Measurements from ENCODE around the gene DTX3.
"Not testable (repeated sequence)": the region's sequence is repeated elsewhere in the genome, so short reads cannot be mapped to it uniquely, and the experiment has no call there.

The DTX3 gene

DNA sequence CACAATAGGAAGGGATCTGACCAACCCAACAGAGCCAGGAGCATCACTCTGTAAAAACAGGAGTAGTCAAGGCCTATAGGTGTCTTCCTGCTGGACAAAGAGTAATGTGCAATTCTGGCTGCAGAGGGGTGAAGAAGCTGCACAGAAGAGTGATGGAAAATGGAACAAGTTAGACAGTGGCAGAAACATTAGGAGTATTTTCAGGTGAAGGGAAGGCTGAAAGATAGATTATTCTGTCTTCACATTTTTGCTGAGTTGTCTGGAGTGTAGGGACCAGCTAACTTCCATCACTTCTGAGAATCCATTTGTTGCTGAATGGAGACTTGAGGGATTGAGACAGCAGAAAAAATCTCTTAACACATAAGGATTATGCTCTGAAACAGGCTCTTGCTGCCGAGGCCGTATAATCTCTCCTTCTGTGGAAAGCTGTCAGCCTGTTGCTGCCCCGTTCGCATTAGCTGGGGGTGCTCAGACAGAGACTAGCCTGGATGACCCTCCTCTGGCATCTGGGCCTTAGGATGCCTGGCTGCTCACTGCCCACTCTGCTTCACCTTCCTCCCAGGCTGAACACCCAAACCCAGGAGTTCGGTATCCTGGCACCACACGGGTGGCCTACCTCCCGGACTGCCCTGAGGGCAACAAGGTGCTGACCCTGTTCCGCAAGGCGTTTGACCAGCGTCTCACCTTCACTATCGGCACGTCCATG lies 3.5 kb downstream of the DTX3 start:
- no peak for DNase-seq

DNA sequence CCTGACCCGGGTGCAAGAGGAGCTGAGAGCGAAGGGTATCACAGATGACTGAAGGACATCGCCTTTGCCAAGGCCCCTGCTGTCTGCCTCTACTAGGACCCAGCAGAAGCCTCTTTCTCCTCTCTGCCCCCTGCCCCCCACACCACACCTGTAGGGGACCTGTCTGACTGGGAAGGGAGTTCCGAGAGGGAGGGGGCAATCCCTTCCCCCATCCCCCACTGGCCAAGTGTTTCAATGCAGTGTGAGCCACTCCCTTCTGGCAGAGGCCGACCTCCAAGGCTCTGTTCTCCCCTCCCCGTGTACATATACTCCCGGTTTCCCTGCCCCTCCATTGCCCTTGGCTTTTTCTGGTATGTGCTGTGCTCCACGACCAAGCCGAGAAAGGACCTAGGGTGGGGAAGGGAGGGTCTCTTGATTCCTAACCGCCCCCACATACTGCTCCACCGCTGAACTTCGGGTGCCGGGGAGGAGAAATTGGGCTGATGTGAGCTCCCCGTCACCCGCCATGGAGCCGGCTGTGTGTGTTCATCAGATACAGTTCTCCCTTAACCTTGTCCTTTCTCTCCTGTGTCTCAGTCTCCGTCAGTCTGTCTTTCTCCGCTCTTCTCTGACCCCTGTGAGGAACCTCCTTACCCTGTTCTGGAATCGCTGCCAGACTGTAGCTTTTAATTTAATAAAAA lies 4.6 kb downstream of the DTX3 start:
- no peak for DNase-seq

DNA sequence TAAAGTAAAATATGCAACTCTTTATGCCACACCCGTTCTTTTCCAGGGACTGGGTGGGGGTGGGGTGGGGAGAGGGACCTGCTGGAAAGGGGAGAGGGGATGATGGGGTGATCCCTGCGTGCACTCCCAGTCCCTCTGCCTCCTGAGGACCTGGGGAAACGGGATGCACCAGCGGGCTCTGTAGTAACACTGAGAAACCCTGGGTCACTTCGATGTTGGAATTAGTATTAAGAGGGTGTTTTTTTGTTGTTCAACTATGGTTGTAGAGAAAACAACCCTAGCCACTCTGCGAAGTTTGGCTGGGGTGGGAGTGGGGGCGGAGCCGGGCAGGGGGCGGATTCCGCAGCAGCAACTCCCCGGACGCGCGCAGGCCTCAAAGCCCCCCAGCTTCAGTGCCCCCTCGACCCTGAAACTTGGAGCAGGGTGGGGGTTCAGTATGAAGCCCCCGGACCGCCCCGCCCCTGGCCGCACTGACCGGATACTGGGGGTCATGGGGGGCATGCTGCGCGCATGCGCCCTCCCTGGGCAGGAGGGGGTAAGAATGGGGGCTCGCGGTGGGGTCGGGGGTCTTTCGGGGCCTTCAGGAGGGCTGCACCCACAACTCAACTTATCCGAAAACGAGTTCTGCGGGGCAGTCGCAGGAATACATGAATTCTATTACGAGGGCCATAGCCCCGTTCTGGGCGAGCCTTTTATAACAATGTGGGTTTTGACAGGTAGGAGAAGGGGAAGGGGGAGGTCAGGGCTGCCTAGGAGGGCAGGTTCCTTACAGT lies 5.3 kb downstream of the DTX3 start:
- DNase-seq: no peak

DNA sequence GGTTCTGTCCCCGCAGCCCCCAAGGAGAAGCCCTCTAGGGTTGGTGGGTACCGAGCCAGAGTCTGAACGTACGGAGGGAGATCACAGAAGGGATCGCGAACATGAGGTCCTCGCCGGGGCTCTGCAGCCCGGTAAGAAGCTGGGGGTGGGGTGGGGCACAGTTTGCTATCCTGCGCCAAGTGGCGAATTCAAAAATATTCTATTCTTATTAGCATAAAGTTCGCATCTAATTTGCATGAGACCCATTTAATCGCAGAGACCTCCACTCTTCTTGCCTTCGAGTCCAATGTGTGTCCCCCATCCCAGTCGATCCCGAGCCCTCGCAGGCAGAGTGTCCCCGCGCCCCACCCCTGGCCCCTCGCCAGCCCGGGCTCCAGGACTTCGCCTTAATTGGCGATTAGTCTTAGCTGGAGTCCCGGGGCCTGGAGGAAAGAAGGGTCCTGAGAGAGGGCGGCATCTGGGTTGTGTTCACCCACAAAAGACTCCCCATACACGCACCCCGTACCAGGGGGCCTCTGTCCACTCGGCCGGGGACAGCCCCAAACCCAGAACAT lies 6.0 kb downstream of the DTX3 start:
- DNase-seq: peak; percentile 20

DNA sequence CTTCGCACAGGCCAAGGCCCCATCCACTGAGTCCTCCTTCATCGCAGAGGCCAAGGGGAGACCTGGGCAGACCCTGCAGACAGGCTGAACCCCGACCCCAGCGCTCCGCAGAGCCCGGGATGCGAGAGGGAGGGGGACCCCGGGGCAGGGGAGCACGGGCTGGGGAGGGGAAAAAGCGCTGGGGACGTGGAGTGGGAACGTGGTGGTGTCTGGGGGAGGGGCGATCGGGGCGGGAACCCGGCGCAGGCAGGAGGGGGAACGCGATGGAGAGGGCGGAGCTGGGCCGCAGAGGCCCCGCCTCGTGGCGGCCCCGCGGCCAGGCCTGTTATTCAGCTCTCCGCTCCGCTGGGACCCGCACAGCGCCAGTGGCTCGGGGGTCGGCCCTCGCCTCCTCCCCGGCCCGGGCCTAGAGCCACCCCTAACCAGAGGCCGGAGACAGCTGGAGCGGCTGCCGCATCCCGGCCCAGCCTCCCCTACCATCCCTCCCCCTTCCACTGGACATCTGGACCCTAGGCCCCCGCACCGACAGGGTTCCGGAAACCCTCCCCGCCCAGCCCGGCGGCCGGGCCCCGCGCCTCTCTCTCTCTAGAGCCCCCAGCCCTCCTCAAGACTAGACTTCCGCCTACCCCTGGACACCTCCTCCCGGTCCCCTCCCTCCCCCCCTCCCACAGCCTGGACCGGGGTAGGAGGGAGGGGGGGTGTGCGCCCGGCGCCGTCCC lies 6.6 kb downstream of the DTX3 start, which contains the start of gene ARHGEF25:
Gene ARHGEF25 (plus strand): TSS at position 328 of the 719 bp plus-strand sequence. CDS start 460 bp downstream, outside the sequence.
- peak; percentile 36 for DNase-seq

DNA sequence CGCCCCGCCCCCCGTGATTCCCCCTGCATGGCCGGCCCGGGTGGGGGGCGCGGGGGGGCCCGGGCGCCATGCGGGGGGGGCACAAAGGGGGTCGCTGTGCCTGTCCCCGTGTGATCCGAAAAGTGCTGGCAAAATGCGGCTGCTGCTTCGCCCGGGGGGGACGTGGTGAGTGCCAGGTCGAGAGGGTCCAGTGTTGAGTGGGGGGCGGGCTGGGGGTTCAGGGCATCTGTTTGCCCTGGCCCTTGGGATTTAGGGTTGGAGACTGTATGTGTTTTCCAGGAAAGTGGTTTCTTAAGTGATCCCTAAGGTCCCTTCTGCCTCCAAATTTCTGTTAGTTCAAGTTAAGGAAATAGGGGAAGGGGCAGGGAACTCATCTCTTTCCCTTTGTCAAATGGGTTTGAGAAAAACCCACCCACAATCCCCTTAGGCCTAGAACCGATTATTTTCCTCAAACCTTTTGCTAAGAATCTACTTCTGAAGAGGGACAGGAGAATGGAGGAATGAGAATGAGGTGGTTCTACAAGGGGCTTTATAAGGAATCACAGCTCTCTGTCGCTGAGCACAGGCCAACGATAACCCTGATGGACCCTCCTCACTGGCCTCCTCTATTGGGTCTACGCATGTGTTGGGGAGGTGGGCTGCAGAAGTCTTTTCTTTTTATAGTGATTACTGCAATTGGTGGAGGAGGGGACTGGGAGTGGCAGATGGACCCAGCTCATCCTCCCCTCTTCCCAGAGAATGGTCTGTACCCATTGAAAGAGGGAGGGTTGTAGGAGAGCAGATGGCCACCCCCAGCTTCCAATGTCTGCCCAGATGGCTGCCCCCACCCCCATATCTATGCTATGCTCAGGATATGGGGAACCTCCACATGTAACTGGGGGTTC lies 7.4 kb downstream of the DTX3 start:
- DNase-seq: no peak

DNA sequence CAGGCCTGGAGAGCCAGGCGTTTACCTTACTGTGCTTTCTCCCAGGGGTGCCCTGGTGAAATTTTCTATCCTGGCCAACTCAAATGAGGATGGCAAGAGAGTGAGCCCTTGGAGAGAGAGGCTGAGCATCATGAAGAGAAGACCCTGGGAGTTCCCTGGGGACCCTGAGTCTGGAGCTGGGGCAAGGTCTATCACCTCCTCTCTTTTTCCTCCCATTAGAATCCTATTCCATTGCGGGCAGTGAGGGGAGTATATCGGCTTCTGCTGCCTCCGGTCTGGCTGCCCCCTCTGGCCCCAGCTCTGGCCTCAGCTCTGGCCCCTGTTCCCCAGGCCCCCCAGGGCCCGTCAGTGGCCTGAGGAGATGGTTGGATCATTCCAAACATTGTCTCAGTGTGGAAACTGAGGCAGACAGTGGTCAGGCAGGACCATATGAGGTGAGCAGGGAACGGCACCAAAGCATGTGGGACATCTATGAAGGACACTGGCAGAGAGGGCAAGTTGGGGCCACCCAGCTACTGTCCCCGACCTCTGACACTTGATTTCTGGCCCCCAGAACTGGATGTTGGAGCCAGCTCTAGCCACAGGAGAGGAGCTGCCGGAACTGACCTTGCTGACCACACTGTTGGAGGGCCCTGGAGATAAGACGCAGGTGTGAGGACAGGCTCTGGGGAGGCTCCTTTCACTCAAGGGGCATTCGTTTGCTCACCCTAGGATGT lies 8.2 kb downstream of the DTX3 start:
- DNase-seq: no peak

DNA sequence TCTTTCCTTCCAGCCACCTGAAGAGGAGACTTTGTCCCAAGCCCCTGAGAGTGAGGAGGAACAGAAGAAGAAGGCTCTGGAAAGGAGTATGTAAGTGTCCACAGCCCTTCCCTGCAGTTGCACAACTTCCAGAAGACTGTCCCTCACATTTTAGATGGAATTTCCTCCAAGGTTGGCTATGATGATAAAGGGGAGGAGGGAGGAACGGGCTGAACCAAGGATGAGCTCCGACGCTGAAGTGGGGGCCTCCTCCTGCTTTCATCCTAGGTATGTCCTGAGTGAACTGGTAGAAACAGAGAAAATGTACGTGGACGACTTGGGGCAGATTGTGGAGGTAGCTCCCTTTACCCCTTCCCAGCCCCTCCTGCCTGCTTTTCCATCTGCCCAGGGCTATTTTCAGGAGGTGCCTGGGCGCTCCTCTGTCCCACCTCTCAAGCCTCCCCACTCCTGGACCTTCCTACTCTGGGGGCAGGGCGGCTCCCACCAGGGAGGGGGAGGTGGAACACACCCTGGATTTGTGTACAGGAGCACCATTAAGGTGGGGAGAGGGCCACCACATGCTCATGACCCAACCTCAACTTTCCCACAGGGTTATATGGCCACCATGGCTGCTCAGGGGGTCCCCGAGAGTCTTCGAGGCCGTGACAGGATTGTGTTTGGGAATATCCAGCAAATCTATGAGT lies 8.9 kb downstream of the DTX3 start:
- DNase-seq: no peak

DNA sequence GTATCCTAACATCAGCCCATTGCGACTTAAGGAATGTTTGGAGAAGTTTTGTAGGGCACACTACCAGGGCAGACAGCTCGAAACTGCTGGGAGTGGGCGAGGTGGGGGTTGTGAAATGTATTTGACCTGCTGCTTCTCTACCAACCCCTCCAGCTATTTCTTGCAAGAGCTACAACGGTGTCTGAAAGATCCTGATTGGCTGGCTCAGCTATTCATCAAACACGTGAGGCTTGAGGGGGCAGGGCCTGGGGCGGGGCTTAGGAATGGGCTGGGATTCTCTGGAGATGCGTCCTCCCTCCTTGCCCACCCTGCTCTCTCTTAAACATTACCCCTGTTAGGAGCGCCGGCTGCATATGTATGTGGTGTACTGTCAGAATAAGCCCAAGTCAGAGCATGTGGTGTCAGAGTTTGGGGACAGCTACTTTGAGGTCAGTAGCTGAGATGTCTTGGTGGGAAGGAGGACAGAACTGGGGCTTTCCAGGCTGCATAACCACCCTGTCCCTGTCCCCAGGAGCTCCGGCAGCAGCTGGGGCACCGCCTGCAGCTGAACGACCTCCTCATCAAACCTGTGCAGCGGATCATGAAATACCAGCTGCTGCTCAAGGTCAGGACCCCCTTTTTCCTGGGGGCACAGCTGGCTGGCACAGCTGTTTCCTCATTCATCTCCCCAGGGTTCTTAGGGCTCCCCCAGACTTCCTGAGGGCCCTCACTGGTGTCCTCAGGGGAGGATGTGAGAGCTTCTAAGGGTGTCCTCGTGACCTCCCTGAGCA lies 9.7 kb downstream of the DTX3 start:
- no peak for DNase-seq

DNA sequence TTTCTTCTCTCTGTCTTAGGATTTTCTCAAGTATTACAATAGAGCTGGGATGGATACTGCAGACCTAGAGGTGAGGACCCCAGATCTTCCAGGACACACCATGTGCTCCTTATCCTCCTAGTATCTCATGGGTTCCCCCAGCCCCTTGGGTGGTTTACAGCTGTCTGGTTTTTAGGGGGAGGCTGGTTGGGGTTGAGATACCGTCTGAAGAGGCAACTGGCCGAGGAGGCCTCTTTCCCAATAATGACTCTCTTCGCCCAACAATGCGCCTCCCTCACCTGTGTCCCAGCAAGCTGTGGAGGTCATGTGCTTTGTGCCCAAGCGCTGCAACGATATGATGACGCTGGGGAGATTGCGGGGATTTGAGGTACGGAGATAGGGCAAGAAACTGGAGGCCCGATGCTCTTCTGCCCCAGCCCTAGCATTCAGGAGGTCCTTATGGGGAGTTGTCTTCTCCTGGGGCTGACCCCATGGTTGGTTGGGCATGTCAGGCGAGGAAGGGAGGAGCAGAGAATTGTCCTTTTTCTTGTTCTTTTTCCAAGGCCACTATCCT lies 10.4 kb downstream of the DTX3 start:
- DNase-seq: no peak

DNA sequence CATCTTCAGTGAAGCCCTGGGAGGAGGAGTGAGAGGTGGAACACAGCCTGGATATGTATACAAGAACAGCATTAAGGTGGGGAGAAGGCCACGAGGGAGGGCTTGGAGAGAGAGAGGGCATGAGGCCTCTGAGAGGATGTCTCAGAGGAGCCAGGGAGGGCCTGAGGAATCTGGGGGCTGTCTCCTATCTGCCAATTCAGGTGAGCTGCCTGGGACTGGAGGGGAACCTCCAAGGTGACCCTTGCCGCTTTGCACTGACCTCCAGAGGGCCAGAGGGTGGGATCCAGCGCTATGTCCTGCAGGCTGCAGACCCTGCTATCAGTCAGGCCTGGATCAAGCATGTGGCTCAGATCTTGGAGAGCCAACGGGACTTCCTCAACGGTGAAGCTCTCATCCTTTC lies 11.0 kb downstream of the DTX3 start:
- no peak for DNase-seq

DNA sequence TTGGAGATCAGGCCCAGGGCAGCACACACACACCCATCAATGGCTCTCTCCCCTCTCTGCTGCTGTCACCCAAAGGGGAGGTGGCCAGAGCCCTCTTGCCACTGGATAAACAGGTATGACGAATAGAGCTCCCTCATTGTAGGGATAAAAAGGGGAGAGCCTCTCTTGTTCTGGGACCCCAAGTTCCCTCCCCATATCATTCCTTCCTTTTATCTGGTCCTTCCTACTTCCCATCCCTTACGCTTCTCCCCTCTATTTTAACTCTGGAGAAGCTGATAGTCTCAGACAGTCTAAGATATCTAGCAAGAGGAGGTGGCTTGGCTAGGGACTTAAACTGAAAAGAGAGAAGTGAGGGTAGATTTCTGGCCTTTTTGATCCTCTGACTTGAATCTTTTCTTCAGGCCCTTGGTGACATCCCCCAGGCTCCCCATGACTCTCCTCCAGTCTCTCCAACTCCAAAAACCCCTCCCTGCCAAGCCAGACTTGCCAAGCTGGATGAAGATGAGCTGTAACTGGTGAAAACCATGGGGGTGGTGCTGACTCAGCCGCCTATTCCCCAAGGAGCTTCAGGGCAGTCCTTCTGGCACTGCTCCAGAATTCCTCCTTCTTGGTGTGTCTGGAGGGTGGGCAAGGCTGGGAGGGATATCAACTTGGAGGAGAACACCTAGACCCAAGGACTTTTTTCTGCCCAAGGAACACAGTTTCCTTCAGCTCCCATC lies 11.9 kb downstream of the DTX3 start:
- DNase-seq: no peak

DNA sequence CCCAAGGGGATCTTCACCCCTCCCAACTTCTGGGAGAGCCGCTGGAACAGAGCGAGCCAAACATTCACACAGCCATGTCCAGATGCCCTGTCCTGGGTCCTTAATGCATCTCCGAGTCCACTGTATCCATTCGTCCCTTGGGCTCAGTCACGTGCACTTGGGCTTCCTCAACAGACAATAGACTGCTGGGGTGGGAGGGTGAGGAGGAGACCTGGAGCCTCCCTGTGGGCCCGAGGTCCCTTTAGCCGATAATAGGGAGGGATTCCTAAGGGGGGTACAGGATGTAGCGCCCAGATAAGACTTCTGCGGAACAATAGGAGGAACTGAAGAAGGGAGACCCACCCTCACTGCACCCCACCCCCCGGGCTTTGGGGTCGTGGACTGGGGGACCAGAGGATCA lies 13.3 kb downstream of the DTX3 start:
- no peak for DNase-seq

DNA sequence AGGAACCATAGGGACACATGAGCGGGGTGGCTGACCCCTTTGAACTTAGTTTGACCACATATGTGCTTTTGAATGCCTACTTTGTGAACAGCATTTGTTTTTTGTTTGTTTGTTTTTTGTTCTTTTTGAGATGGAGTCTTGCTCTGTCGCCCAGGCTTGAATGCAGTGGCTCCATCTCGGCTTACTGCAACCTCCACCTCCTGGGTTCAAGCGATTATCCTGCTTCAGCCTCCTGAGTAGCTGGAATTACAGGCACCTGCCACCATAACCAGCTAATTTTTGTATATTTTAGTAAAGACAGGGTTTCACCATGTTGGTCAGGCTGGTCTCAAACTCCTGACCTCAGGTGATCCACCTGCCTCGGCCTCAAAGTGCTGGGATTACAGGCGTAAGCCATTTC lies 13.8 kb downstream of the DTX3 start:
- DNase-seq: not testable (repeated sequence)

DNA sequence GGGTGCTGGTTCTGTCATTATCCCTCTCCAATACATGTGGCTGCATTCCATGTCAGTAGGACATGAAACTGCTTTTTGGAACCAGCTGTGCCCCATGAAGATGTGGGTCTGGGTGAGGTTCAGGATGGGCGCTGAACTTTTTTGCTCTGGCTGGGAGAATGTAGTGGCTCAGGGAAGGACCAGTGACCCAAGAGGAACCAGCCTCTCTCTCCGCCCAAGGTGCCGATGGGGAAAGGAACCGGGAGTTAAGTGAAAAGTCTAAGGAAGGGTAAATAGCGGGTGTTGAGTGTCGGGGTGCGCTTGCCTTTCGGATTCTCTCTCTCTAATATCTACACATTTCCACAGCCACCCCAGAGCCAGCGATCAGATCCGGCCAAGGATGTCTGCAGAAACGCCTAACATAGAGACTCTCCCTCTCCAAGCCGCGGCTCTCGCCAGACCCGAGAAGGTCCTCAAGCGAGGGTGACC lies 14.4 kb downstream of the DTX3 start:
- DNase-seq: no peak

DNA sequence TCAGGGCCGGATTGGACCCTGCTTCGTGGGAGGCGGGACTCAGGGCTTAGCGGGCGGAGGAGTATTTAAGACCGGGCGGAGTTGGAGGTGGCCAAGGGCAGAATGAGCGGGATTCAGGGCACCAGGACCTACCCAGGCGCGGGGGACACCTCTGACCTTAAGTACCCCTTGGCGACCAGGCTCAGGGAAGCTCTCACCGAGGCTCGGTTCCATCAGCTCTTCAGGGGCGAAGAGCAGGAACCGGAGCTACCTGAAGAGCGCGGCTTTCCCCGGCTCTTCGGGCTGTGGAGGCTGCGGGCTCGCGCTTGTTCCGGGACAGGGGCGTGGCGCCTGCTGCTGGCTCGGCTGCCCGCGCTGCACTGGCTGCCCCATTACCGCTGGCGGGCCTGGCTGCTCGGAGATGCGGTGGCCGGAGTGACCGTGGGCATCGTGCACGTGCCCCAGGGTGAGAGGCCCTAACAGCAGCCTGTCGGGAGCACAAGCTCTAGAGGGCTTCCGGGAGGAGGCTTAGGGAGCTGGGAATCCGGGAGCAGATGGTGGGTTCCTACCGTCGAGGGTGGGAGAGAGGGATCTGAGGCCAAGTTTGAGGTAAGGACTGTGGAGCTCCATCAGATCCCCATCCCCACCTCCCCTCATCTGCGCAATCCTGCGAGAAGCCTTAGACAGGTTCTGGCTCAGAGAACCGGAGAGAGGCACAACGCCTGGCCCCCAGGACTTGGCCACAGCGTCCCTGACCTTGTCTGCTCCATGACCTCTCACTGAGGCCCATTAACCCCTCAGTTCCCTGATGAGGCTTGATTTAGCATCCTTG lies 15.0 kb downstream of the DTX3 start:
- DNase-seq: no peak

DNA sequence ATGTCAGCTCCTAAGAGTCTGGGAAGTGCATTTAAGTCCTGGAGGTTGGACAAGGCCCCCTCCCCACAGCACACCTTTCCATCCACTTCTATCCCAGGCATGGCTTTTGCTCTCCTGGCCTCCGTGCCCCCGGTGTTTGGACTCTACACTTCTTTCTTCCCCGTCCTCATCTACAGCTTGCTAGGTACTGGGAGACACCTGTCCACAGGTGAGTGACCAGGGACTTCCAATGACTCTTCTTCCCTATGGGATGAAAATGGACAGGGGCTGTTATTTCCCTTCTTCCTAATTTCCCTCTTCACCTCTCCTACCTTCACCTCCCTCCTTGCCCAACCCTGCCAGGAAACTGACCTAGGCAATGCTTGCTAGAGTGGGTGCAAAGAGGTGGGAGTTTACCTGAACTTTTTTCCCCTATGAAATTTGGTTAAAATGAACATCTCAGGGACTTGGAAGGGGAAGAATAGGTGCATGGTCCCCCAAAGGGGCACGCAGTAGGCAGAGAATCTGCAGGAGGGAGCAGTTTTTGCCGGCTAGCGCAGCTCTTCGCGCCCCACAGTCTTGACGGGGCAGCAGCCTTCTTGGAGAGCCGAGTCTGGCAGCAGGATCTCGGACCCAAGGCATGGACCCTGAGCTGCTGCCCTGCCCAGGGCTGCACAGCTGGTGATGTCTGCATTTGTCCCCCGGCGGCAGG lies 15.8 kb downstream of the DTX3 start:
- DNase-seq: no peak
